ENCODE results near the gene KRT81.

GRCh38 chr12:52316701-52317100 is 25.4 kb upstream of the KRT81 start:
- TF ChIP-seq MXI1 (IDR thresholded peaks at IDR 0.05; ENCODE audit: borderline replicate concordance, low read depth, low read length) (no peak), BHLHE40 (IDR thresholded peaks at IDR 0.05; ENCODE audit: low read depth, low read length) (no peak)
- TF ChIP-seq, protein P1, sequence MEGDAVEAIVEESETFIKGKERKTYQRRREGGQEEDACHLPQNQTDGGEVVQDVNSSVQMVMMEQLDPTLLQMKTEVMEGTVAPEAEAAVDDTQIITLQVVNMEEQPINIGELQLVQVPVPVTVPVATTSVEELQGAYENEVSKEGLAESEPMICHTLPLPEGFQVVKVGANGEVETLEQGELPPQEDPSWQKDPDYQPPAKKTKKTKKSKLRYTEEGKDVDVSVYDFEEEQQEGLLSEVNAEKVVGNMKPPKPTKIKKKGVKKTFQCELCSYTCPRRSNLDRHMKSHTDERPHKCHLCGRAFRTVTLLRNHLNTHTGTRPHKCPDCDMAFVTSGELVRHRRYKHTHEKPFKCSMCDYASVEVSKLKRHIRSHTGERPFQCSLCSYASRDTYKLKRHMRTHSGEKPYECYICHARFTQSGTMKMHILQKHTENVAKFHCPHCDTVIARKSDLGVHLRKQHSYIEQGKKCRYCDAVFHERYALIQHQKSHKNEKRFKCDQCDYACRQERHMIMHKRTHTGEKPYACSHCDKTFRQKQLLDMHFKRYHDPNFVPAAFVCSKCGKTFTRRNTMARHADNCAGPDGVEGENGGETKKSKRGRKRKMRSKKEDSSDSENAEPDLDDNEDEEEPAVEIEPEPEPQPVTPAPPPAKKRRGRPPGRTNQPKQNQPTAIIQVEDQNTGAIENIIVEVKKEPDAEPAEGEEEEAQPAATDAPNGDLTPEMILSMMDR (conservative IDR thresholded peaks at IDR 0.05; ENCODE audit: low read depth, low read length) = no peak

Measured in IMR-90 (cell line).